Kidney capillary endothelial cell (primary cell): ENCODE data around the gene SCAF4.

Source experiments
- DNase-seq: peaks from one replicate; pipeline ENCODE4 v3.0.0-alpha.2; 2018; ENCODE audit warnings: low spot score

The SCAF4 gene

GRCh38 chr21:31711326-31711725, 20.6 kb downstream of the SCAF4 start:
- DNase-seq: no peak

DNA sequence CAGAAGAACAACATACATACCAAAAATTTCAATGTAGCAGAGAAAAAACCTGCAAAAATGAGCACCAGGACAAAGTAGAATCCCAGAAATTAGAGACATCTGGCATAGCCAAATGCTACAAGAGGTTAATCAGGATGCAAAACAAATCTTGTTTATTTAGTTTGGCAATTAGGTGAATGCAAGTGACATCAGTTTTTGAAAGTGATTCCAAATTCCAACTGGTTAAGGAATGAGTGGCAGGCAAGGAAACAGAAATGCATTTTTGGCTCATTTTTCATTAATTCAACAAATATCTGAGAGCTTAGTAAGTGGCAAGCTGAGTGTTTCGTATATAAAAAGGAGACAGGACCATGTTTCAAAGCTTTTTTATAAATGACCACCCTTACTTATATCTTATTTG, 21.3 kb downstream of the SCAF4 start:
- no peak for DNase-seq

GRCh38 chr21:31708541-31708940, 23.4 kb downstream of the SCAF4 start:
- DNase-seq: no peak

DNA sequence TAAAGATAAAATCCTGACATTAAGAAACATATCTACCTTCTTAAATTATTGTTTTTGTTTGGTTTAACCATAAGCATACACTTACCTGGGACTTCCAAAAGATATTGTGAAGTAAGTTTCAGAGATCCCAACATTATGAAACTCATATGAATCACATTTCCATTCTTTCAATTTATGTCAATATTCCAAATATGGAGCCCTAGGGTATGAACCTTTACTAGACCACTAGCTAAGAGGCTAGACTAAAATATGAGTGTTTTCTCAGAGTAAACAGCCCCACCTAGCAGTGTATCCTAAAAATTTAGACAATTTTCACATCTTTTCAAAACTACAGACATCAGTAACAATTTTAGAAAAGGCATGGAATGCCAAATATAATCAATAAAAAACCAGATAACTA, 24.4 kb downstream of the SCAF4 start:
- DNase-seq: no peak

GRCh38 chr21:31706562-31706961, 25.4 kb downstream of the SCAF4 start:
- no peak for DNase-seq

GRCh38 chr21:31700040-31700439, 31.9 kb downstream of the SCAF4 start:
- DNase-seq: no peak

- DNase-seq: no peak
Measured at GRCh38 chr21:31698461-31698860, 33.5 kb downstream of the SCAF4 start.

DNA sequence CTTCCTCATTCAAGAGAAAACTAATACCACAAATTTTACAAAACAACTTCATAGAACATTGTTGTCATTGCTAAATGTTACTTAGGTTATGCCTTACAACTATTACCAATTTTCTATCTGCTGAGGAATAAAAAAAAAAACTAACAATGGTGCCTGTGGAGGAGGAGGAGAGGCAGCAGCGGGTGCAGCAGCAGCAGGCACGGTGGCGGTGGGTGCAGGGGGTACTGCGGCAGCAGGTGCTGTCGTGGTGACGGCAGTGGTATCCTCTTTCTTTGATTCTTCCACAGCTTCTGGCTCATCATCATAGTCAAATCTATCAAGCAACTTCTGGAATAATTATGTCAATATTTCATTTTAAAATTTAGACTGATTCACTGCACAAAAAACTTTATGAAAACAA, 35.5 kb downstream of the SCAF4 start:
- no peak for DNase-seq

DNA sequence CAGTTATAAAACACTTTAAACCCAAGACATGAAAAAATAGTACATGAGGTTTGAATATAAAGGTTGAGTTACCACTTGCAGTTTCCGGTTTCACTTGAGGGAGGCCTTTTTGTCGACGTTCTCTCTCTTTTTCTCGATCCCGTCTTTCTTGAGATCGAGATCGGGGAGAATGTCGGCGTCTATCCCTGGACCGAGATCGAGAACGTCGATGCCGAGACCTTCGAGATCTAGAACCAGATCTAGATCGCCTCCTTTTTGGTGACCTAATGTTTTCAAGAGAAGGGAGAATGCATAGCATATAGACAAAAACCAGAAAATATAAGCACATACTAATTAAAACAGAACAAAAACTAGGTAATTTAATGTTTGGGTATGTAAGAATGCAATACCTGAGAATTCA, 38.7 kb downstream of the SCAF4 start:
- no peak for DNase-seq

DNA sequence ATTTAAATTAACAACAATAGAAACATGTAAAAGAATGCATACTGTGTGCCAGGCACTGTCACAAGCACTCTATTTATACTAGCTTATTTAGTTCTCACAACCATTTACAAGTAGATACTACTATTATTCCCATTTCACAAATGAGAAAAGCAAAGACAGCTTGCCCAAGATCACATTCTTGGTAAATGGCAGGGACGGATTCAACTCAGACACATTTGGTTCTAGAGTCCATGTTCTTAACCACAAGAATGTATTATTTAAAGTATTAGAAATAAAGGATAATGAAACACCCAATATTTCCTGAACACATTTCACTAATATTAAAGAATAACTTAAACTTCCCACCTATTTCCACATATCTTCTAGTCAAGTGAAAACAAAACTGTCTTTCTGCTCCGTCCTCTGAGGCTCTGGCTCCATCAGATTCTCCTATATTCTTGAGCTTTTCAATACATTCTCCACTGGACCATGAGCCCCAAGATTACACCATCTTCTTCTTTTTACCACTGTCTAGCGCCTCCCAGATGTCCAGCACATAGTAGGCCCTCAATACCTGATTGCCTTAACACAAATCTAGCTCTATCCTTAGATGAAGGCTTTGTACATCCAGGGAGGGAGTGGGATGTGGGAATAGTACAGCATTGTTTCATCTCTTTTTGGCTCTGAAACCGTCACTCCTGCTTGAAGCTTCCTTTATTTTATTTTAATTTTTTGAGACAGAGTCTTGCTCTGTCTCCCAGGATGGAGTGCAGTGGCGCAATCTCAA, 43.1 kb downstream of the SCAF4 start:
- DNase-seq: no peak

GRCh38 chr21:31687108-31687507, 44.8 kb downstream of the SCAF4 start:
- no peak for DNase-seq

- no peak for DNase-seq
Measured at GRCh38 chr21:31686272-31686915, 45.5 kb downstream of the SCAF4 start.

GRCh38 chr21:31684918-31685317, 47.0 kb downstream of the SCAF4 start:
- no peak for DNase-seq

DNA sequence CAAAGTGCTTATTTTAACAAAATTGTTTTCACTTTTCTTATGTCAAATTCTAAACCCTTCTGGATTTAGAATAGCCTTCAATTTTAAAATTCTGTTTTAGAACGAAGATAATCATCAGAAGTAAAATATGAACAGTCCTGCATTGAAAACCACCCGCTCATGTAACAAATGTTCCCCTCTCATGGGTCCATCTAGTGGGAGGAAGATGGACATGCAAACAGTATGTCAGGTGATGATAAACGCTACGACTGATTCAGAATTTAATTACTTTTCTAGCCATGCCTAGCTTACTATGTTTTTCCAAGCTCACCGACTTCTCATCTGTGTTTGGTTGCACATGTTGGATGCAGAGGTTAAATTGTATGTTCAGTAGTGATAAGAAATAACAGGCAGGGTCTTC, 48.9 kb downstream of the SCAF4 start:
- DNase-seq: no peak

- no peak for DNase-seq
Measured at GRCh38 chr21:31682620-31683019, 49.3 kb downstream of the SCAF4 start.

GRCh38 chr21:31678478-31678877, 53.4 kb downstream of the SCAF4 start:
- DNase-seq: no peak

- DNase-seq: no peak
Measured at GRCh38 chr21:31677047-31677446, 54.9 kb downstream of the SCAF4 start.

DNA sequence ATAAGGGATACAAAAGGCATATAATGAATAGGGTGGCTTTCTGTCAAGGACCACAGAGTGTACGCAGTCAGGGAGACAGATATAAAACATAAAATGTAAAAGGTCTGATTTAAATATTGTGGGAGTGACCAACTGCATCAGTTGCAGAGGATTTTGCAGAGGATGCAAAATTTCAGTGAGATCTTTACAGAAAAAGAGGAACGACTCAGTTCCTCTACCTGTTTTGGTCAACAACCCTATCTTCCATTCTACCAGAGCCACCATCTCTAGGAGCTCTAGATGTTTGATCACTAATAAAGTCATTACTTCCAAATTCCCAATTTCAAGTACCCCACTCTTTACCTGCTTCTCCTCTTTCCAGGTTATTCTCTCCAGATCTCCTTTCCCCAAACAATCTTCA, 56.0 kb downstream of the SCAF4 start:
- no peak for DNase-seq

DNA sequence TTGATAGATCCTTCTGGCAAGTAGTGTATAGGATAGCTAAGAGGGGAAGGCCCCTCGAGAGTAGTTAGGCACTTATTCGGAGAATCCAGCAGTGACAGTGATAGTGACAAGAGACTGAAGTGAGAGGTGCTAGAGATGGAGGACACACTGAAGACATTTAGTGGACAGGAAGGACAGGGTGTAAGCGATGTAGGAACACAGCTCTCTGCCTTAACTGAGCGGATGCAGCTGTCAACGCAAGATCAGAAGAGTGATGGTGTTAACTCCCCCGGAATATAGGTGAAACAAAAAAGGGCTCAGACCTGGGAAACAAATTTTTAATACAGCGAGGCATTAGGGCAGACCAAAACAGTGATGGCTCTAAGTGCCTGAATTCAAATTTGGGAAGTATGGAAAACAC, 56.6 kb downstream of the SCAF4 start:
- DNase-seq: no peak

DNA sequence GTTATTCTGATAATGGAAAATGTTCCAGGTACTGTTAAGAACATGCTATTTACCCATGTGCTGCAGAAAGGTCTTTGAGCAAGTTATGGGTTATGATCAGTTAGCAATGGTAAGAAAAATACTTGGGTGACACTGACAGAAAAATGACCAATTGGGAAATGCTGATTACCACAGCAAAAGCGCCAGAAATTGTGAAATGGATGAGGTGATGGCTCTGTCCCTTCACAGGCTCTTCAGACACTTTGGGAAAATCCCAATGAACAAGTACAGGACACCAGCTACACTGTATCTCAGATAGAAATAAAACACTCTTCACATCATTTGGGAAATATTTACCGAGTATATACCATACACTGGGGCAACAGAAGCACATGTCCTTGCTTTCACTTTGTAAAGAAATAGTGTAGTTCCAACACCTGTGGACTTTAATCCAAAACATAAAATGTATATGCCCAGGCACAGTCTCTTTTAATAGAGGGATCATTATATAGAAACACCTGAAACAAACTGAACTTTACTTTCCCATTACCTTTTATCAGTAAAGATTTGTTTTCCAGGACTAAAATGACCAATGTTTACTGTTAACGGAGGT, 58.5 kb downstream of the SCAF4 start:
- DNase-seq: no peak

- DNase-seq: no peak
Measured at GRCh38 chr21:31671931-31672330, 60.0 kb downstream of the SCAF4 start.

GRCh38 chr21:31671146-31671716, 60.7 kb downstream of the SCAF4 start:
- DNase-seq: no peak

GRCh38 chr21:31670070-31670469, 61.8 kb downstream of the SCAF4 start:
- DNase-seq: no peak
